Stimulated activated CD8-positive, alpha-beta memory T cell treated with anti-CD3 and anti-CD28 coated beads, Interleukin-2, amount 100 ng/mL, for 1 hour (primary cell): ENCODE results near the gene ZNF836.

Source experiments
- DNase-seq, 2 donors: peaks; one replicate each; pipeline ENCODE4 v3.0.0-alpha.2; 2020; ENCODE audit warnings: low read depth in 2 of 2

The ZNF836 gene

GRCh38 chr19:52188822-52189734 is 17.7 kb upstream of the ZNF836 start:
- DNase-seq = no peak

- DNase-seq = no peak
Observed at GRCh38 chr19:52187407-52187806, 16.0 kb upstream of the ZNF836 start.

GRCh38 chr19:52176574-52176973 is 5.2 kb upstream of the ZNF836 start:
- DNase-seq = no peak

GRCh38 chr19:52172347-52172746 is 926 bp upstream of the ZNF836 start:
- no peak for DNase-seq

- DNase-seq = no peak
Observed at GRCh38 chr19:52170863-52171320, 529 bp downstream of the ZNF836 start.

GRCh38 chr19:52170304-52170703 is 1.1 kb downstream of the ZNF836 start:
- no peak for DNase-seq

- no peak for DNase-seq
Observed at GRCh38 chr19:52155596-52156359, 15.6 kb downstream of the ZNF836 start.

- DNase-seq = no peak
Observed at GRCh38 chr19:52148256-52148655, 23.2 kb downstream of the ZNF836 start.

GRCh38 chr19:52142001-52142595 is 29.3 kb downstream of the ZNF836 start:
- no peak for DNase-seq

- DNase-seq = no peak
Observed at GRCh38 chr19:52141203-52141602, 30.2 kb downstream of the ZNF836 start.

GRCh38 chr19:52140032-52140710 is 31.2 kb downstream of the ZNF836 start:
- peak; percentile 94 to 97 for DNase-seq

- DNase-seq = peak; percentile 23 to 65
Observed at GRCh38 chr19:52139252-52140031, 32.0 kb downstream of the ZNF836 start, which contains the start of gene ZNF616. Gene ZNF616, minus strand, starts transcription at chr19:52139938. Its CDS starts 9,426 bp downstream, at chr19:52130512.

- DNase-seq = no peak
Observed at GRCh38 chr19:52138983-52139251, 32.5 kb downstream of the ZNF836 start.

GRCh38 chr19:52138278-52138982 is 33.0 kb downstream of the ZNF836 start:
- DNase-seq = no peak

- no peak for DNase-seq
Observed at GRCh38 chr19:52120286-52120685, 51.1 kb downstream of the ZNF836 start.

- no peak for DNase-seq
Observed at GRCh38 chr19:52115526-52116053, 55.8 kb downstream of the ZNF836 start.

GRCh38 chr19:52114691-52115090 is 56.7 kb downstream of the ZNF836 start:
- no peak for DNase-seq

- no peak for DNase-seq
Observed at GRCh38 chr19:52112624-52113023, 58.8 kb downstream of the ZNF836 start.

- no peak for DNase-seq
Observed at GRCh38 chr19:52110780-52111179, 60.6 kb downstream of the ZNF836 start.
